Stimulated activated CD8-positive, alpha-beta memory T cell treated with anti-CD3 and anti-CD28 coated beads, Interleukin-2, amount 100 ng/mL, for 48 hours (primary cell): ENCODE measurements around the gene TNKS1BP1.

Experiments
- DNase-seq, 2 donors: peaks; one replicate each; pipeline ENCODE4 v3.0.0-alpha.2; 2020; ENCODE audit warnings: low read depth in 2 of 2

TNKS1BP1 gene

DNA sequence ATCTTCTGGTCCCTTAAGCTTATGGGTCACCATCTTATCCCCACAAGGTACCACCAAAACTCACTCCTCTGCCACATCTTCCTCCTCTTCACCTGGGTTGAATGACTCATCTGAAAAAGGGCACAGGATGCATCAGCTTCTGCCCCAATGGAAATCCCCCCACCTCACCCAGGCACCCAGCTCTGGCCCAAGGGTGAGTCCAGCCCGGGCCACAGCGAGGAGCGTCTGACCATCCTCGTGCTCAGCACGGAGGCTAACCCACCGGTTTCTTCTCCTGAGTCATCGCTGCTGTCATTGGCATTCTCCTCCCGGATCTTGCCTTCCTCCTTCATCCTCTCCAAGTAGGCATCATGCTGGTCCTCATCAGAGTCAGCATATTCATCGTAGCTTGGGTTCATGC lies 5.3 kb upstream of the TNKS1BP1 start:
- DNase-seq = no peak

DNA sequence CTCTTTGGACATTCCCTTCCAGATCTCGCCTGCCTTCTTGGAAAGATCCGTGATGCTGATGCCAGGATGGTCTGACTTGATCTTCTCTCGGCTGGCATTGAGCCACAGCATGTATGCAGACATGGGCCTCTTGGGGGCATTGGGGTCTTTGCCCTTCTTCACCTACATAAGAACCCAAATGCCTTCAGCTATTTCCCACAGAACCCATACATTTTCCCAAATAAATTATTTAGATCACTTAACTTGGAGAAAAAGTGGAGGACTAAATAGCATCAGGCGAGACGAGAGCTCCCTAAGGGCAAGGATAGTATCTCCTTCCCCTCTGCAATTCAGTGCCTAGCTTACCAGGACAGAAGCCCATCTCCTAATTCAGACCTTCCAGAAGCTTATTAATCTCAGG lies 3.0 kb upstream of the TNKS1BP1 start:
- DNase-seq = no peak

DNA sequence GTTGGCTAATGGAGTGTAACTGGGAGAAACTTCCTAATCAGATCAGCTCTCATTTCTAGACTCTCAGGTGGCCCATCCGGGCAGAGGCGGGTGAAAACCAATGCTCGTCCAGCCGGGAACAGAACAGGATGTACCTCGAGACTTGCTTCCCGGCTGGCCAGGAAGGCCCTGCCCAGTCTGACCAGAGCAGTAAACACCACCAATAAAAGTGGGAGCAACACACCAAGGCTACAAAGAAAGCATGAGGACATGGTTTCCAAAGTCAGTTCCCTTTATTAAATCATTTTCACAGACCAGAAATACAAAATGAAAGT lies 940 bp upstream of the TNKS1BP1 start:
- DNase-seq = no peak

DNA sequence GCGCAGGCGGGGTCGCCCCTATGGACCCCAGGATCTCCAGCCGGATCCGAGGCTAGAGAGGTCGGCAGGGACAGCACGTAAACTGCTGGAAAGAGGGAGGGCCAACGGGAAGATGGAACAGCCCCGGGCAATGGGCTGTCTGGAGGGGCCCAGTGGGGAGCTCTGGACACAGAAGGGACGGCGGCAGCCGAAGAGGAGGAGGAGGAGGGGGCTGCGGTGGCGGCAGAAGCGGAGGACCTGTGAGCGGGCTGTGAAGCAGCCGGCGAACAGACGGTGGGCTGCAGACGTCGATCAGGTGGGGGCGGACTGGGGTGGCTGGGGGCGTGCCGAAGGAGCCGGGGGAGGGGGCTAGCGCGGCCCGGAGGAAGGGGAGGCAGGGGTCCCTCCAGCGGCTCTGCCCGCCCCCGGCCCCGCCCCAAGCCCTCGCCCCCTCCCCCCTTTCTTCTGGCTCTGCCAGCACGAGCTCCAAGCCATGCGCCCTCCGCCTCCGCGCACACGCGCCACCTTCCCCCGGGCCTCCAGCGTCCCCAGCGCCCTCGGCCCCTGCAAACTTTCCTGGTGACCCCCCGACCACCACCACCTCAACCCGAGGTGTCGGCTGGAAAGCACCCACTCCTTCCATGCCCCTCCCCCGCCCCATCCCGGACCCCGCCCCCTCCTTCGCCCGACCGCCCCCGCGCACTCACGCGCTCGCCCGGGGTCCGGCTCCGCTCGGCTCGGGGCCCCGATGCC lies 432 bp downstream of the TNKS1BP1 start:
- no peak for DNase-seq

DNA sequence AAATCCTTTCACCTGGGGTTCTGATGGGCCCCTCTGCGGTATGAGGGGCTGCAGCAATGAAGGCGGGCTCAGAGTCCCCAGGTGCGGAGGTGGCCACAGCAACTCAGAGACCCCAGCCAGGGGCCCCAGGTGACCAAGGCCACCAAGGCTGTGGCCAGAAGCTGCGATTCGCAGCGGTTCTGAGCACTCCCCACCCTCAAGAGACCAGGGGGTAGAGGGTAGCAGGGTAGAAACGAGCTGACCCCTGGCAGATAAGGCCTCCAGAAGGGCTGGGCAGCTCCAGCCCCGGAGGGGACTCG lies 948 bp downstream of the TNKS1BP1 start:
- DNase-seq = no peak

DNA sequence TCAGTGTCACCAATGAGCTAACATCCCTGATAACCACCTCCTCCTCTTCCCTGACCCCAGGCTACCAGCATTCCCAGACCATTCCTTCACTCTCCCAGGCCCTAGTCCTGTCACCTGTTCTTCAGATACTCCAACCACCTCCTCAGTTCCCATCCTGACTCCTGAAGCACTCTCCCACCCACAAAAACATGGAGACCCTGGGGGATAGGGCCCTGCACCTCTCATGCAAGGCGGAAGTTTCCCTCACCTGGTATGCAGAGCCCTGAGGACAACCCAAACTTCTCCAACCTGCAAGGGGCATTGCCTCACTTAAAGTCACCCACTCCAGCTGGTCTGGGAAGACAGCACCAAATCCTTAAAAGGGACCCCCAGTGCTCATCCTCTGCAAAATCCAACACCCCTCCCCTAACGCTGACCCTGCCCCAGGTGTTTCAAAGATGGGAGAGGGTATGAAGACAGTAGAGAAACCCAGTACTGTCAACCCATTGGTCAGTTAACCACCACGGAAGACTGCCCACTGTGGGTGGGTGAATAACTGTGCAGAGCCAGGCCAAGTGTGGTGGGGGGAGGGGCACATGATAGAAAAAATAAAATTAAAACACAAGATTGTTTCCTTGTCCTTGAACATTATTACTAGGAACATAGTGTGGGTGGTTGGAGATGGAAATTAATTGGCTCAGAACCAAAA lies 1.4 kb downstream of the TNKS1BP1 start:
- no peak for DNase-seq

DNA sequence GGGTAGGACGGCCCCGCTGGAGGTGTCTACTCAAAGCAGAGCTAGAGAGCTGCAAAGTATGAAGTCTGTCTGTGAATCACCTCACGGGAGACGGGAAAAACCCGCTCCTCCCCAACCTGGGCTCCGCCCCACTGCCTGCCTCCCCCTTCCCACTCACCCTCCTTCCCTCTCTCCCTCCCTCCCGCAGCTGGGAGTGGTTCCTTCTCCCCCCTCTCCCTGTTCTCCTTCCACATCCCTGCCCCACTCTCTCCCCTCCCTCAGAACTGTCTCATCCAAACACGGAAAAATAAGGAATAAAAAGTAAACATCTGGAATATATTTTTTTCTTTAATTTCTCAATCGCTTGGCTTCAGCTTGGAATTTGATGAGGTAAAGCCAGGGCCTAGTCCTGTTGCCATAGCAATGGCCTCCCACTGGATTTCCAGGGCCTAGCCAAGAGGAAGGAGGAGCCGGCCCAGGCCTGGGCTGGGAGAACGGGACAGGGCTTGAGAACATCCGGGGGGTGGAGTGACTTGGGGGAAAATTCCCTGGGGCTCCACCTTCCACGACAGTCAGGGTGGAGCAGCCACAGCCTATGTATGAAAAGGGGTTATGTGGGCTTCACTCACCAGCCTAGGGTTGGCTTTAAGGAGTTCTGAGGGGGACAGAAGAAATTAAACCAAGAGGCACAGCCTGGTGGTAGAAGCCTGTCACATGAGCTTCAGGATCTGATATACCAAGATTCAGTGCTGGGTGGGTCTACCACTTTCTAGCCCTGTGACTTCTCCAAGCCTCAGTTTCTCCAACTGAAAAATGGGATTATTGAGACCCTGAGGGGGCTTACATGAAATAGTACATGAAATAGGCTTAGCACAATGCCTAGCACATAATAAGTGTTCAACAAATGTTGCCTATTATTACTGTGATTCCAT lies 2.2 kb downstream of the TNKS1BP1 start:
- DNase-seq = no peak

DNA sequence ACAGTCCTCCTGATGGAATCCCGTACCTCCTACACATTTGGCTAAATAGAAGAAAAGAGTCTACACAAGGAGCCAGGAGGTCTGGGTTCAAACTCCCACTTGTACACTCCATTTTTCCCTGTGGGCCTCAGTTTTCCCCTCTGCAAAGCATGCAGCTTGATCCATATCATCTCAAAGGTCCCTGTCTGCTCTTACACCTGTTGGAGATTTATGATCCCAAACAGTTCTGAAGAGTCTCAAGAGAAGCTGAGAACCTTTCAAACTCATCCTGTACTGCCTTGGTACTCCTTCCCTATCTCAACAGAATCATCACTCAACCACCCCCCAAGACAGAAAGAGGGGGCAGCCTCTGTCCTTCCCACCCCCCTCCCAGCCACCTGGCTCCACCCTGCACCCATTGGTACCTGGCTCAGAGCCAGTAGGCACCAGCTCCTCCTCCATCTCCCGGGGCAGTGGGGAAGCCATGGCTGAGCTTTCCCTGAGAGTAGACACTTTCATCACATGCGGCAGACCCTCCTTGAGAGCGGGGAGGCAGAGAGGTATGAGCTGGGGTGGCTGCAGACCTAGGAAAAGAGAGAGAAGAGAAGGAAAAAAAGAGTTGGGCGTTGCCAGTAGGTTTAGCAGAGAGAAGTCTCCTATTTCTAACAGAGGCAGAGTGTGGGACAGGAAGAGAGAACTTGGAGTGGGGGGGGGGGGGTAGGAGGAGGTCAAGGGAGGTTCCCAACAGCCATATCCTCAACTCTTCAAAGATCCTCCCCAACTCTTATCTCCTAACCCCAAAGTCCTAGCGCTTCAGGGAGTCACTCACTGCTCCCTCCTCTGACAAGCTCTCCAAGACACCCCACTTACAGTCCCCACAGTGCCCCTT lies 3.1 kb downstream of the TNKS1BP1 start:
- DNase-seq = no peak

DNA sequence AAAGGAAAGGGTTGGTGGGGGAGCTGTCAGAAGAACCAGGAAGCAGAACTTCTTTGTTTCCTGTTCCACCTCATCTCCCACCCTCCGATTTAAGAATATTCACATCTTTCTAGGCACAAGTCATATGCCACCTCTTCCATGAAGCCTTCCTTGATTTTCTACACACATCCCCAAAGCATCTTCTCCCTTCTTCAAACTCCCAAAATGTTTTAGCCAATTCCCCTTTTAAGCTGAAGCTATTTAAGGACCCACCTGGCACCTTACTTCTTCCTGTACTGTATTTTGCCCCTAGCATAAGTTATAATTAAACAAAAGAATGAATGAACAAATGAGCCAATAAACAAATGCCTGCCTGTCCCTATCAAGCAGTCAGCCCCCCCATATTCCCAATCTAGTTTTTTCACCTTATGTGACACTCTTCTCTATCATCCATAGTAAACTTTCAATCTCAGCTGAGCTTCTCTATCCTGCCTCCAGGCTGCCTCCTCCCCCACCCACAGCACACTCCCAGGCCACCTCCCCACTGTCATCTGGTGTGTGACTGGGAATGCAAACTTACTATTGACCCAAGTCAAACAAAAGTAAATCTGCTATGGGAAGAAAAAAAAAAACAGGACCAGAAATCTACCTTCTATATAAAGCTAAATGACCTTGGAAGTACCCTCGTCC lies 3.9 kb downstream of the TNKS1BP1 start:
- no peak for DNase-seq

DNA sequence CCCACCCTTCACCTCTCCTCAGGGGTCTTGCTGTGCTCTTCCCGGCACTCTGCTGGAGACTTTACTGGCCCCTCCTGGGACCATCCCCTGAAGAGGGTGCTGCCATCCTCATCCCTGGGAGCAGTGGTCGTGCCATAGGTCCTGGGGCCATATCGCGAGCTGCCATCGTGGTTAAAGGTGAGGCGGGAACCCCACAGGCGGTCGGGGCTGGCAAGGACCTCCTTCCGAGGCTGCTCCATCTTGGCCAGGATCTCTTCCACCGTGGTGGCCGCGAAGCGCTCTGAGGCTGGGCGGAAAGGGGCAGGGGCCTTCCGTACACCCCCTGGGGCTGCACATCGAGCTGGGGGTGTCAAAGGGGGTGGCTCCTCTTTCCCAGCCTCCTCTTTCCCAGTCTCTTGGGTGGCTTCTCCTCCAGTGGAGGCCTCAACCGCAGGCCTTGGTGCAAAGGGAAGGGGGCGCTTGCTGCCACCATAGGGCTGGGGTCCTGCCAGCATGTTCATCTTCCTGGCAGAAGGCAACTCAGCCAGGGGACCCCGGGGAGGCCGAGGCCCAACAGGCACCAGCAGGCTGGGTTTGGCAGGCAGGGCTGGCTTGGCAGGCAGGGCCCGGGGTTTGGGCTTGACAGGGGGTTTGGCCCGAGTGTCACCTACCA lies 4.6 kb downstream of the TNKS1BP1 start:
- no peak for DNase-seq

DNA sequence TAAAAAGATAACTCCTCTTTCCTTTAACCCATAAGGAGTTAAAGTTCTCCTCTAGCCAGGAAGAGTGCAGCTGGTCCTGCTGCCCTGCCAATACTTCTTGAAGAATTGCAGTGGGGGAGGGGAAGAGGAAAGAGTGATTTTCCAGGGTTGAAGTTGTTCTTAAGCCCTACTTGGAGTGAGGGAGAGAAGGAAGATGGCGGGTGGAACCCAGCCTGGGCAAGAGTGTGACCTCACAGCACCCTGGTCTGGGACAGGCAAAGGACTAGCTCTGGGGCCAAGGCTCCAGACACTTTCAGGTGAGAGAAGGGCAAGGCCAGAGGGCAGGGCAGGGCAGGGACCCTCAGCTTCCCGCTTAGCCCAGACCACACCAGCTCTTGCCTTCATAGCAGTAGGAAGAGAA lies 6.6 kb downstream of the TNKS1BP1 start:
- no peak for DNase-seq

DNA sequence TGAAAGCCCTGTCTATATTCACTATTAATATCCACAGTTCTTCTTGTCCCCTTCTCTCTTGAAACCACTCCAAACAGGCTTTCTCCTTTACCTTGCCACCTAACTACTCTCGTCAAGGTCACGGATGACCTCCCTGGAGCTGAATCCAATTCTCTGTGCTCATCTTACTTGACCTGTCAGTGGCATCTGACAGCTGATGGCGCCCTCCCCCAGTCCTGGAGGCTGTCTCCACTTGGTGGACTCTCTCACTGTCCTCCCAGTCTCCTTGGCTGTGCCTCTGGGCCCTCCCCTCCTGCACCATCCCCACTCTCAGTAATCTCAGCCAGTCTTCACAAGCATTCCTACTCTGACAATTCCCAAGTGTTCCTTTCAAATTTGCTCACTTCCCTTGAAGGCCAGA lies 8.7 kb downstream of the TNKS1BP1 start:
- no peak for DNase-seq

DNA sequence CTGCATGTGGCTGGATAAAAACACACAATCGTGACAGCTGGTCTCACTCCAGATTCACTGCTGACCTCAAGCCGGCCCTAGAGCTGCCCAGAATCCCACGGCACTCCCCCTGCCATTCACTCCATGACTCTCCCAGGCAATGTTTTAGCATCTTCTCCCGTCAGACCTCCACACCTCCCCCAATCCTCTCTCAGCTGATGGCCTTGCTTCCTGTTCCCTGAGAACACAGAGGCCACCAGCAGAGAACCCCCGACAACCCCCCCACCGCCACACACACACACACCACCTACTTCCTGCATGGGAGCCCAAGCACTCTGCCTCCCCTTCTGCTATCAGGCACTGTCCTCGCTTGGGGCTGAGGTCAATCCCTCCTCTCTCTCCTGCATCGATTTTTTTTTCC lies 9.3 kb downstream of the TNKS1BP1 start:
- no peak for DNase-seq

DNA sequence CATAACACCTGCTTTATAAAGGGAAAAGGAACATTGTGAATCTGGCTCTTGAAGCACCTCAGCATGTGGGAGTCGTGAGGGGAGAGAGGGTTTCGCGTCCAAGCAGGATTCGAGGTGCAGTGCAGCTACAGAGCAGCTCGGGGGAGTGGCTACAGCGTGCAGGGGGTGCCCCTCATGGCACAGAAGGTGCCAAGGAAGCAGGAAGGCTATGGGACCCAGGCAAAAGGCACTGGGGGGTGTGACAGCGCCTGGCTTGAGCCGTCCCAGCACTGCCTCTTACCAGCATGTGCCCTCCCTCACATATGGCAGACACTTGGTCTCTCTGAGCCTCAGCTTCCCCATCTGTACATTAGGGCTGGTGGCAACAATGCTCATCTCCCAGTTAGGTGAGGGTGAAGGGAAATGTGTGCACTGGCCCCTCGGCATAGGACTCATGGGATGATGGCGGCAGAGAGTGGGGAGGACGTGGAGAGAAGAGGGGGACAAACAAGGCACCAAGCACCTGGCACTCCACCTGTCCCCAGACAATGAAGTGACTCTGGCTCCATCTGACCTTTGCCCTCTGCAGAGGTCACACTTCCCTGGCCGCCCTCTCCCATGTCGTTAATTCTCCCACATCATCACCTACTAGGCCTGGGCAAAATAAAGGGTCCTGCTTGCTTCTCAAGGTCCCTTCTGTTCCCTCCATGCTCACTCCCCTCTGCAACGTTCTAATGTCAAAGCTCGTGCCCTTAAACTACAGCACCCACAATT lies 10.4 kb downstream of the TNKS1BP1 start:
- no peak for DNase-seq

DNA sequence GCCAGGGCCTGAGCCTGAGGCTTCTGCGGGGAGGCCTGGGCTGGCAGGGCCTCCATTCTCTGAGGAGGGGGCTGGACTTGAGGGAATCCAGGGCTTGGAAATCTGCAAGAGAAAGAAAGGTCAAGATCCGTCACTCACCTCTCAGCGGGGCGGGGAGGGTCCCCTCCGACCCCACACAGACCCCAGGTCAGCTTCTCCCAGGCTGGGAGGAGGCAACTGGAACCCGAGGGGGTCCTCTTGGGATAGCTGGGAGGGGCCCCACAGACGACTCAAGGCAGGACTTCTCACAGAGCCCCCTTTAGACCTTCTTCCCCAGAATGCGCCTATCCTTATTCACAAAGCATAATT lies 11.0 kb downstream of the TNKS1BP1 start:
- no peak for DNase-seq

DNA sequence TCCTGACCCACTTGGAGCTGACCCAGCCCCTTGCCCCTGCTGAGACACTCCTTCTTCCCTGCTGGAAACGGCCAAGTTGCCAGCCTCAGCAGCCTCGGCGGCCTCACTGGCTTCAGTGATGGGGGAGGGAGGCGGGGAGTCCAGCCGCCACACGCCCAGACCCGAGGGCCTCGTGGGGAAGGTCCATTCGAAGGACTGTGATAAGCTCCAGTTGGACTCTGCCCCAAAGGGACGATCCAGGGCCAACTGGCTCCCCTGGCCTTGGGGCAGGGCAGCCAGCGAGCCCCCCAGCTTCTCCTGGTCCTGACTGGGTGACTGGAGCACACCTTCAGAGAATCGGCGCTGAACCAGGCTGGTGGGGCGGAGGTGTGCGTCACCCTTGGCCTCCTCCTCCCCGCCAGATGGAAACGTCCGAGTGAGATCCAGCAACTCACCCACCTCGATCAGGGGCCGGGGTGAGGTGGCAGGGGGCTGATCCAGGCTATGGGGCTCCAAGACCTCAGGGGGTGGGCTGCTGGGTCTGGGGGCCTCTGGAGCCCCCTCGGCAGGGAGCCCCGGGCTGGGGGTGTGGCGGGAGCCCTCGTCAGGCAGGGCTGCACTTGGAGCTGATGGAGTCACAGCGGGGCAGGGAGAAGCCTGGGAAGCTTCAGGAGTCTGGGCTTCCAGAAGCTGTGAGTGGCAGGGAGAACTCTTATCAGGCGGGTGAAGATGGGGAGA lies 11.5 kb downstream of the TNKS1BP1 start:
- no peak for DNase-seq

DNA sequence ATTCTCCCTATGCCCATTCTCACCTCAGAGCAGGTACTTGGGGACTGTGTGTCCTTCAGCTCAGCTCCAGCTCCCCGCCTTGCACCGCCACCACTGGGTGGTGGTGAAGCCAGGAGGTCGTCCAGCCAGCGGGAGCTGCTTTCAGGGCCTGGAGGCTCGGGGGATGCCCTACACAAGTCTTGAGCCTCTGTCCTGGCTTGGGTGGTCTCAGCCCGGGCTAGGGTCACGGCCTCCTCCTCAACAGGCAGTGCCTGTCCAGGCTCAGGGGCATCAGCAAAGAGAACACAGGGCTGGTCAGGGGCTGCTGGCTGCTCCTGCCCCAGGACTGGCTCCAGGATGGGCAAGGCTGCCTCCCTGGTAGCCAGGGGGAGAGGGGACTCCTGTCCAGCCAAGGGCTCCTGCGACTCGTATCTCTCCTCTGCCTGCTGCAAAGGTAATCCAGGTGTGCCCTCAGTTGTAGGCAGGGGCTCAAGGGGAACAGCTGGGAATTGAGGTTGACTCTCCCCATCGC lies 12.2 kb downstream of the TNKS1BP1 start:
- no peak for DNase-seq

DNA sequence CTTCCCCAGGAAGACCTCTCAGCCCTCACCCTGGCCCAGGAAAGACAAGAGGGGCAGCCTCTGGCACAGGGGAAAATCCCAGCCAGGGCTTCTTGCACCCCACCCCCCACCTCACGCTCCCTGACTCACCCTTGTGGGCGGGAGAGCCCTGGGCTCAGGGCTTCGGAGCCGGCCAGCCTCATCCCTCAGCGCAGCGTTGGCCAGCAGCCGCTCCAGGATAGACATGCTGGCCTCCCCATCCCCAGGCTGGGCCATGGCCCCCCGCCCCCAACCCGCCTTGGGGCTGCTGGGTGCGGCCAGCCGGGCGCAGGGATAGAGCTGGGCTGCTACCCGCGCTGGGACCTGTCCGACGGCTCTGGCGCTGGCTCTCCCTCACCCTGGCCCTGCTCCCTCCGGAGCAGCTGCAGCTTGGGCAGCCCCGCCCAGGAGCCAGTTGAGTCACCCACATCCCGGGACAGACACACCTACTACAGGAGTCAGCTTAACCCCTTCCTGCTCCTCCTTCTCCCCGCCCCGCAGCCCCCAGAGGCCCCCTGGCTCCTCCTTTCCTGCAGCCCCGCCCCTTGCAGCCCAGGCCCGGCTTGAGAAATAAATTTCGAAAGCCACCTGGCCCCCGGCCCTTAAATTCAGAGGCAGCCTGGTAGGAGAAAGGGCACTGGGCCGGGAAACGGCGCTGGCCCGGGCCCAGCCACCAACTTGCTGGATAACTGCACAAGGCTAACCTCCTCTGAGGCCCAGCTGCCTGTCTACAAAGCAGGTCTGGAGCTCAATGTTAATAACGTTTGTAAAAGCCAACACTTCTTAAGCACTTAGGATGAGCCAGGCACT lies 13.4 kb downstream of the TNKS1BP1 start:
- DNase-seq = peak; percentile 69 to 73
